PC-9 (cell line): ENCODE data around the gene ABTB1.

Experiments used
- EZH2 ChIP-seq: fragments of 200-600 bp; sonication (generic); IDR thresholded peaks from 2 replicates; pipeline ENCODE4 v1.8.0; 2017; ENCODE audit warnings: antibody characterized with exemption, low read depth
- TF ChIP-seq, protein P1 (sequence below): fragments of 200-600 bp; sonication (generic); conservative IDR thresholded peaks from 2 replicates; pipeline ENCODE4 v1.6.1; 2017; ENCODE audit warnings: mixed run types, antibody characterized with exemption, mild to moderate bottlenecking, moderate library complexity

DNA sequence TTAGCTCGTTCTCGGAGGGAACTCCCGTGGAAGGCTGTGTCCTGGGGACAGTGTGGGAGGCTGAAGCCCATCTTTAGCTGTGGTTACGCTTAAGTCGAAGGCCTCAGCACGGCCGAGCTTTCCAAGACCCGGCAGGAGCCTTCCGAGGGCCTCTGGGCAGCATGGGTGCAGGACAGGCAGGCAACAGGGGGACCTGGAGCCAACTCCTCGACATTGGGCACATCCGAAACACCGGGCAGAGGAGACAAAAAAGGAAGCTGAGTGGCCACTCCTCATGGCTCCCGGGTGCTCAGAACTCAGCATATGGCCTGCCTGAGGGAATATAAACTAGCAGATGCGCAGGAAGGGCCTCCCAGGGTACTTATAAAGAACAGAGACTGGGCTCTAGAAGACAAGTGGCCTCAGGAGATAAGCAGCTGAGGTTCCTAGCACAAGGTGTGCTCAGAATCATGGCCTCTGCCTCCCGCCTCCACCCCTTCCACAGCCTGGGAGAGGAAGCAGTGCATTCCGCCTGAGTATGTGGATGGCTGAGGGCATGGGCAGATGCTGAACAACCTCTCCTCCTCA is 34.1 kb downstream of the ABTB1 start:
- TF ChIP-seq, protein P1, sequence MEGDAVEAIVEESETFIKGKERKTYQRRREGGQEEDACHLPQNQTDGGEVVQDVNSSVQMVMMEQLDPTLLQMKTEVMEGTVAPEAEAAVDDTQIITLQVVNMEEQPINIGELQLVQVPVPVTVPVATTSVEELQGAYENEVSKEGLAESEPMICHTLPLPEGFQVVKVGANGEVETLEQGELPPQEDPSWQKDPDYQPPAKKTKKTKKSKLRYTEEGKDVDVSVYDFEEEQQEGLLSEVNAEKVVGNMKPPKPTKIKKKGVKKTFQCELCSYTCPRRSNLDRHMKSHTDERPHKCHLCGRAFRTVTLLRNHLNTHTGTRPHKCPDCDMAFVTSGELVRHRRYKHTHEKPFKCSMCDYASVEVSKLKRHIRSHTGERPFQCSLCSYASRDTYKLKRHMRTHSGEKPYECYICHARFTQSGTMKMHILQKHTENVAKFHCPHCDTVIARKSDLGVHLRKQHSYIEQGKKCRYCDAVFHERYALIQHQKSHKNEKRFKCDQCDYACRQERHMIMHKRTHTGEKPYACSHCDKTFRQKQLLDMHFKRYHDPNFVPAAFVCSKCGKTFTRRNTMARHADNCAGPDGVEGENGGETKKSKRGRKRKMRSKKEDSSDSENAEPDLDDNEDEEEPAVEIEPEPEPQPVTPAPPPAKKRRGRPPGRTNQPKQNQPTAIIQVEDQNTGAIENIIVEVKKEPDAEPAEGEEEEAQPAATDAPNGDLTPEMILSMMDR = no peak
- TF ChIP-seq EZH2 = no peak
